ENCODE data around the gene MAP2K2.
A peak's percentile ranks its signal among the peaks of the same experiment; 100 is the strongest.

Gene MAP2K2

GRCh38 chr19:4077800-4078684 is 45.9 kb downstream of the MAP2K2 start:
- peak in 1 of 2 donors; percentile 27 for DNase-seq (ENCODE audit: low read depth in 2 of 2)

GRCh38 chr19:4077007-4077374 is 46.9 kb downstream of the MAP2K2 start:
- no peak for DNase-seq (ENCODE audit: low read depth in 2 of 2)

GRCh38 chr19:4075373-4075772 is 48.5 kb downstream of the MAP2K2 start:
- no peak for DNase-seq (ENCODE audit: low read depth in 2 of 2)

- DNase-seq (ENCODE audit: low read depth in 2 of 2), result no peak
Measured at GRCh38 chr19:4071610-4072009, 52.3 kb downstream of the MAP2K2 start.

GRCh38 chr19:4069331-4069959 is 54.5 kb downstream of the MAP2K2 start:
- DNase-seq (ENCODE audit: low read depth in 2 of 2), result no peak

GRCh38 chr19:4068047-4068966 is 55.6 kb downstream of the MAP2K2 start:
- no peak for DNase-seq (ENCODE audit: low read depth in 2 of 2)

GRCh38 chr19:4067396-4068046 is 56.4 kb downstream of the MAP2K2 start:
- no peak for DNase-seq (ENCODE audit: low read depth in 2 of 2)

- peak; percentile 51 to 58 for DNase-seq (ENCODE audit: low read depth in 2 of 2)
Measured at GRCh38 chr19:4066682-4067395, 57.1 kb downstream of the MAP2K2 start, which contains the start of gene ZBTB7A. TSS of gene ZBTB7A (minus strand) at chr19:4066899. CDS start at chr19:4055232, 11,667 bp downstream.

- DNase-seq (ENCODE audit: low read depth in 2 of 2), result peak in 1 of 2 donors; percentile 25
Measured at GRCh38 chr19:4066176-4066606, 57.7 kb downstream of the MAP2K2 start.

GRCh38 chr19:4065430-4066175 is 58.3 kb downstream of the MAP2K2 start:
- DNase-seq (ENCODE audit: low read depth in 2 of 2), result peak; percentile 90 to 94

GRCh38 chr19:4064496-4065260 is 59.2 kb downstream of the MAP2K2 start:
- peak in 1 of 2 donors; percentile 21 for DNase-seq (ENCODE audit: low read depth in 2 of 2)

GRCh38 chr19:4064149-4064495 is 59.8 kb downstream of the MAP2K2 start:
- DNase-seq (ENCODE audit: low read depth in 2 of 2), result no peak

- DNase-seq (ENCODE audit: low read depth in 2 of 2), result no peak
Measured at GRCh38 chr19:4063369-4064148, 60.4 kb downstream of the MAP2K2 start.

- DNase-seq (ENCODE audit: low read depth in 2 of 2), result no peak
Measured at GRCh38 chr19:4062419-4063368, 61.2 kb downstream of the MAP2K2 start.

- DNase-seq (ENCODE audit: low read depth in 2 of 2), result no peak
Measured at GRCh38 chr19:4061683-4062418, 62.1 kb downstream of the MAP2K2 start.

- no peak for DNase-seq (ENCODE audit: low read depth in 2 of 2)
Measured at GRCh38 chr19:4061178-4061682, 62.7 kb downstream of the MAP2K2 start.
